Neural progenitor cell (in vitro differentiated cells): ENCODE measurements around the gene CACUL1.

Source experiments
- EZH2phosphoT487 ChIP-seq: fragments of 200-600 bp; sonication (generic); IDR thresholded peaks from 2 replicates; pipeline ENCODE4 v1.6.1; 2017; ENCODE audit warnings: antibody characterized with exemption
- TF ChIP-seq, protein P1 (sequence below): fragments of 200-600 bp; sonication (generic); IDR thresholded peaks from 2 replicates; pipeline ENCODE4 v1.5.1; 2017; ENCODE audit warnings: antibody characterized with exemption, mild to moderate bottlenecking

DNA sequence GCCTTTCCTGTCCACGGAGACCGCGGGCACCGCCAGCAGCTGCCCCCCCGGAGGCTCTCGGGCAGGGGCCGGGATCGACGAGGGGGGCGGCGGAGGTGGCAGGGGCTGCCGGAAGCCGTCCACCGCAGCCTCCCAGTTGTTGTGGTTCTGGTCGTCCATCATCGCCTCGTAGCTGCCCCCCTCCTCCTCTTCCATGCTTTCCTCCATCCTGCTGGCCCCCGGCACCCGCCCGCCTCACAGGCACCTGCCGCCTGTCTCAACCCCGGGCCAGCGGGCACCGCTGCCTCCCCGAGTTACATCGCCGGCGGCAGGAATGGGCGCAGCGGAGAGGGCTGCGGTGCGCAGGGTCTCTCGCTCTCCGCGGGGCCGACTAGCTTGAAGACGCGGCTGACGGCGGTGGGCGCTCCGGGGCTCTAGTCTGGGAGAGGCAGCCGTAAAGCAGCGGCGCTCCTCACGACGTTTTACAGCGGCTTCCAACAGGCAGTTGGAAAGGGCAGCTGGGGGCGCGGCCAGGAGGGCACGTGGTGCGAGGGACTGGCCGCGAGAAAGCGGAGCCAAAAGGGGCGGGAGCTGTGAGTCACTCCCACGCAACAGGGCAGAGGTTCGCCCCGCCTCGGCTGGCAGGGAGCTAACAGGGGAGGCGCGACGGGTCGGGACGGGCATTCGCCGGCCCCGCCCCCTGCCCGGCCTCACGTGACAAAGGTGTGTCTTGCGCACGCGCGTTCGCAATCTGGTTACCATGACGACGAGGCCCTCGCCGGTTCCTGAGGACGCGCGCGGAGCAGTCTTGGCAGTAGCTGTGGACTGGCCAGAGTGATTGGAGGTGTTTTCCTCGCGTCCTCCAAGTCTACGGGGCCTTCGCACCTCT lies at the start of gene CACUL1:
- TF ChIP-seq, protein P1, sequence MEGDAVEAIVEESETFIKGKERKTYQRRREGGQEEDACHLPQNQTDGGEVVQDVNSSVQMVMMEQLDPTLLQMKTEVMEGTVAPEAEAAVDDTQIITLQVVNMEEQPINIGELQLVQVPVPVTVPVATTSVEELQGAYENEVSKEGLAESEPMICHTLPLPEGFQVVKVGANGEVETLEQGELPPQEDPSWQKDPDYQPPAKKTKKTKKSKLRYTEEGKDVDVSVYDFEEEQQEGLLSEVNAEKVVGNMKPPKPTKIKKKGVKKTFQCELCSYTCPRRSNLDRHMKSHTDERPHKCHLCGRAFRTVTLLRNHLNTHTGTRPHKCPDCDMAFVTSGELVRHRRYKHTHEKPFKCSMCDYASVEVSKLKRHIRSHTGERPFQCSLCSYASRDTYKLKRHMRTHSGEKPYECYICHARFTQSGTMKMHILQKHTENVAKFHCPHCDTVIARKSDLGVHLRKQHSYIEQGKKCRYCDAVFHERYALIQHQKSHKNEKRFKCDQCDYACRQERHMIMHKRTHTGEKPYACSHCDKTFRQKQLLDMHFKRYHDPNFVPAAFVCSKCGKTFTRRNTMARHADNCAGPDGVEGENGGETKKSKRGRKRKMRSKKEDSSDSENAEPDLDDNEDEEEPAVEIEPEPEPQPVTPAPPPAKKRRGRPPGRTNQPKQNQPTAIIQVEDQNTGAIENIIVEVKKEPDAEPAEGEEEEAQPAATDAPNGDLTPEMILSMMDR: no peak
- TF ChIP-seq EZH2phosphoT487: no peak
